Left ventricle myocardium inferior (tissue), 1 donor: ENCODE data around the gene SDK1. TPM values are rescaled to one million over a fixed set of nuclear protein-coding genes. Genes with fewer than 3 reads are reported as not detected.

Source experiments
- DNase-seq: peaks from one replicate; pipeline ENCODE4 v3.0.0-alpha.2; 2020
- H3K27ac ChIP-seq: fragments of 200-600 bp; replicated peaks from 2 replicates; pipeline ENCODE4 v1.8.0; 2021
- H3K27me3 ChIP-seq: fragments of 200-600 bp; 2 replicates; pipeline ENCODE4 v1.8.0; 2021; ENCODE audit warnings: low read depth
- H3K36me3 ChIP-seq: fragments of 200-600 bp; 2 replicates; pipeline ENCODE4 v1.8.0; 2021
- H3K4me1 ChIP-seq: fragments of 200-600 bp; 2 replicates; pipeline ENCODE4 v1.8.0; 2021
- H3K4me3 ChIP-seq: fragments of 200-600 bp; 2 replicates; pipeline ENCODE4 v1.8.0; 2021; ENCODE audit warnings: mild to moderate bottlenecking, moderate library complexity
- H3K9me3 ChIP-seq: fragments of 200-600 bp; replicated peaks from 2 replicates; pipeline ENCODE4 v1.8.0; 2021
- CTCF ChIP-seq: fragments of 200-600 bp; IDR thresholded peaks from 2 replicates; pipeline ENCODE4 v1.8.0; 2021; ENCODE audit warnings: antibody characterized with exemption, mild to moderate bottlenecking, borderline replicate concordance
- intact Hi-C: fragments of 100-400 bp; cut with micrococcal nuclease; formaldehyde crosslinking; loops from one replicate; pipeline ENCODE4 v1.11.0; 2022
- total RNA-seq: library from RNA; stranded (reverse); fragmentation: NEBNext Ultra II Directional; extraction: Animal tissue kit (Norgen Biotek cat#: 25700); gene quantifications from one replicate; pipeline ENCODE4 v1.2.1, GENCODE V29; 2021
- donor health status: DM: no; HTN: yes; CAD: no; lungs with severe emphysema.

The SDK1 gene
- total RNA-seq, 1 donor from 2014 or later, result 1.3 TPM

GRCh38 chr7:3980300-3980643 lies 679.2 kb downstream of the SDK1 start:
- H3K27ac ChIP-seq, result no peak overlapping the region
- no peaks in the 10 kb centered on the region for H3K9me3 ChIP-seq
- no peaks in the 10 kb centered on the region for H3K27me3 ChIP-seq
- no peaks in the 10 kb centered on the region for H3K36me3 ChIP-seq
- TF ChIP-seq CTCF, result no peak
- H3K4me3 ChIP-seq, result no peak overlapping the region
- no peaks in the 10 kb centered on the region for H3K4me1 ChIP-seq
- intact Hi-C loops, result no loop called here
- DNase-seq, result no peak

GRCh38 chr7:3981281-3981680 lies 680.2 kb downstream of the SDK1 start:
- Histone ChIP-seq H3K27ac (no peak overlapping the region), H3K36me3 (no peaks in the 10 kb centered on the region), H3K27me3 (no peaks in the 10 kb centered on the region), H3K4me3 (no peak overlapping the region), H3K9me3 (no peaks in the 10 kb centered on the region), H3K4me1 (no peaks in the 10 kb centered on the region)
- TF ChIP-seq CTCF, result no peak
- intact Hi-C loops, result no loop called here
- no peak for DNase-seq

- TF ChIP-seq CTCF, result no peak
- intact Hi-C loops, result no loop called here
- no peaks in the 10 kb centered on the region for H3K36me3 ChIP-seq
- no peaks in the 10 kb centered on the region for H3K9me3 ChIP-seq
- H3K27me3 ChIP-seq, result no peaks in the 10 kb centered on the region
- H3K4me3 ChIP-seq, result no peak overlapping the region
- DNase-seq, result no peak
- no peak overlapping the region for H3K27ac ChIP-seq
- H3K4me1 ChIP-seq, result no peaks in the 10 kb centered on the region
Observed at GRCh38 chr7:3984456-3984855, 683.4 kb downstream of the SDK1 start.

- TF ChIP-seq CTCF, result no peak
- DNase-seq, result no peak
- Histone ChIP-seq H3K27ac (no peak overlapping the region), H3K4me1 (no peaks in the 10 kb centered on the region), H3K4me3 (no peak overlapping the region), H3K9me3 (no peaks in the 10 kb centered on the region), H3K36me3 (no peaks in the 10 kb centered on the region), H3K27me3 (no peaks in the 10 kb centered on the region)
- intact Hi-C loops, result no loop called here
Observed at GRCh38 chr7:3986927-3987326, 685.9 kb downstream of the SDK1 start.

- H3K27ac ChIP-seq, result no peak overlapping the region
- no peaks in the 10 kb centered on the region for H3K9me3 ChIP-seq
- intact Hi-C loops, result no loop called here
- no peaks in the 10 kb centered on the region for H3K27me3 ChIP-seq
- H3K36me3 ChIP-seq, result no peaks in the 10 kb centered on the region
- no peak for TF ChIP-seq CTCF
- no peaks in the 10 kb centered on the region for H3K4me1 ChIP-seq
- no peak overlapping the region for H3K4me3 ChIP-seq
- DNase-seq, result no peak
Observed at GRCh38 chr7:3987426-3987927, 686.4 kb downstream of the SDK1 start.

- Histone ChIP-seq H3K27ac (no peak overlapping the region), H3K4me3 (no peak overlapping the region), H3K4me1 (no peaks in the 10 kb centered on the region), H3K9me3 (no peaks in the 10 kb centered on the region), H3K36me3 (no peaks in the 10 kb centered on the region), H3K27me3 (no peaks in the 10 kb centered on the region)
- intact Hi-C loops, result no loop called here
- TF ChIP-seq CTCF, result no peak
- DNase-seq, result no peak
Observed at GRCh38 chr7:3989723-3990122, 688.7 kb downstream of the SDK1 start.
